PC-3 (cell line): ENCODE measurements around the gene CTSD. TPM values are rescaled to one million over a fixed set of nuclear protein-coding genes. Genes with fewer than 3 reads are reported as not detected.
A peak's percentile ranks its signal among the peaks of the same experiment; 100 is the strongest.

Experiments
- ATAC-seq: fragments of 200-7000 bp; cut with Tn5 transposase; 2 replicates; pipeline ENCODE4 v1.9.1; 2020; ENCODE audit warnings: mild to moderate bottlenecking, moderate library complexity
- BruUV-seq: library from RNA; stranded (reverse); fragments of 400-500 nt; replicated peaks from 2 replicates; lab custom pipeline; 2021; lab: Mats Ljungman, UMichigan
- CTCF ChIA-PET: fragments of 300-600 bp; sonication (Branson Sonifier 250); formaldehyde crosslinking; loops from one replicate; lab custom pipeline; 2022; ENCODE audit warnings: antibody characterized with exemption; lab: Charles Lee
- POLR2A ChIA-PET: fragments of 300-600 bp; sonication (Branson Sonifier 250); formaldehyde crosslinking; loops from one replicate; lab custom pipeline; 2022; ENCODE audit warnings: antibody characterized with exemption; ENCODE audit not compliant: unreplicated experiment; lab: Charles Lee
- DNase-seq: peaks from one replicate; pipeline ENCODE4 v3.0.0-alpha.2; 2015
- H2AFZ ChIP-seq: fragments of 300-600 bp; sonication (generic); 2 replicates; pipeline ENCODE4 v1.6.0; 2016; ENCODE audit warnings: antibody characterized with exemption, low read length
- H3F3A ChIP-seq: fragments of 300-600 bp; sonication (generic); one replicate; pipeline ENCODE4 v1.6.0; 2017; ENCODE audit warnings: antibody characterized with exemption, low read length, control low read depth, mild to moderate bottlenecking; ENCODE audit not compliant: unreplicated experiment
- H3K27ac ChIP-seq: fragments of 300-600 bp; sonication (generic); 2 replicates; pipeline ENCODE4 v1.5.1; 2016; ENCODE audit warnings: mild to moderate bottlenecking, low read length
- H3K27me3 ChIP-seq: fragments of 300-600 bp; sonication (generic); 2 replicates; pipeline ENCODE4 v1.6.1; 2016; ENCODE audit warnings: low read length, mixed read lengths
- H3K36me3 ChIP-seq: fragments of 300-600 bp; sonication (generic); 2 replicates; pipeline ENCODE4 v1.6.1; 2016; ENCODE audit warnings: low read depth, mixed run types, low read length, mixed read lengths
- H3K4me1 ChIP-seq: fragments of 300-600 bp; sonication (generic); 2 replicates; pipeline ENCODE4 v1.5.1; 2016; ENCODE audit warnings: low read length; ENCODE audit not compliant: insufficient read depth
- H3K4me2 ChIP-seq: fragments of 300-600 bp; sonication (generic); 2 replicates; pipeline ENCODE4 v1.6.0; 2016; ENCODE audit warnings: low read length
- H3K4me3 ChIP-seq: fragments of 300-600 bp; sonication (generic); 2 replicates; pipeline ENCODE4 v1.5.1; 2016; ENCODE audit warnings: mild to moderate bottlenecking, low read length, mixed read lengths
- H3K79me2 ChIP-seq: fragments of 300-600 bp; sonication (generic); 2 replicates; pipeline ENCODE4 v1.6.1; 2017; ENCODE audit warnings: low read length, mixed read lengths
- H3K9ac ChIP-seq: fragments of 300-600 bp; sonication (generic); 2 replicates; pipeline ENCODE4 v1.6.0; 2016; ENCODE audit warnings: mild to moderate bottlenecking, low read length
- H3K9me2 ChIP-seq: fragments of 300-600 bp; sonication (generic); replicated peaks from 2 replicates; pipeline ENCODE4 v1.6.1; 2016; ENCODE audit warnings: mixed run types, low read length, mixed read lengths
- H3K9me3 ChIP-seq: fragments of 300-600 bp; sonication (generic); 2 replicates; pipeline ENCODE4 v1.6.1; 2016; ENCODE audit warnings: low read length, mixed read lengths
- H4K20me1 ChIP-seq: fragments of 300-600 bp; sonication (generic); 2 replicates; pipeline ENCODE4 v1.6.1; 2016; ENCODE audit warnings: low read length, mixed read lengths
- CTCF ChIP-seq: fragments of 300-600 bp; sonication (generic); conservative IDR thresholded peaks from 2 replicates; pipeline ENCODE4 v1.5.1; 2017; ENCODE audit warnings: antibody characterized with exemption, low read depth, mild to moderate bottlenecking, low read length
- EZH2 ChIP-seq: fragments of 300-600 bp; sonication (generic); IDR thresholded peaks from one replicate; pipeline ENCODE4 v1.6.1; 2017; ENCODE audit warnings: antibody characterized with exemption, mild to moderate bottlenecking, low read length; ENCODE audit not compliant: unreplicated experiment
- EZH2phosphoT487 ChIP-seq: fragments of 300-600 bp; sonication (generic); IDR thresholded peaks from 2 replicates; pipeline ENCODE4 v1.6.1; 2018; ENCODE audit warnings: mild to moderate bottlenecking, antibody characterized with exemption, low read length, borderline replicate concordance
- intact Hi-C: fragments of 100-400 bp; cut with micrococcal nuclease; formaldehyde crosslinking; loops from 2 replicates; pipeline ENCODE4 v1.9.0; 2023
- total RNA-seq: library from RNA; depleted of rRNA; stranded (reverse); fragments of >200 nt; gene quantifications from 2 replicates; pipeline ENCODE4 v1.2.3, GENCODE V29; 2014

CTSD gene
- total RNA-seq, 1 experiment from 2014 or later: 308 TPM

GRCh38 chr11:1761110-1761856 lies 2.4 kb downstream of the CTSD start:
- BruUV-seq: no TSS peak
- H3K4me2 ChIP-seq: peak overlapping the region; percentile 99; the same call in 1 of the 2 replicates
- peaks cover 27% of the 10 kb centered on the region for H3K4me1 ChIP-seq
- no peak for DNase-seq
- H4K20me1 ChIP-seq: peaks cover 10% of the 10 kb centered on the region; the same call in 1 of the 2 replicates
- H3K9me3 ChIP-seq: no peaks in the 10 kb centered on the region
- ChIA-PET POLR2A (no interaction called here), CTCF (no interaction called here)
- TF ChIP-seq EZH2 (no peak), CTCF (no peak), EZH2phosphoT487 (no peak)
- H3K79me2 ChIP-seq: peaks cover 30% of the 10 kb centered on the region
- H3F3A ChIP-seq: no peaks in the 10 kb centered on the region
- no peak overlapping the region for H2AFZ ChIP-seq
- no peaks in the 10 kb centered on the region for H3K36me3 ChIP-seq
- no peaks in the 10 kb centered on the region for H3K9me2 ChIP-seq
- ATAC-seq: no peak
- H3K9ac ChIP-seq: no peak overlapping the region
- intact Hi-C loops: loop anchor here (5.0 kb wide), 1 partner anchor 71 kb away; the partner anchor contains the start of gene SYT8
- no peak overlapping the region for H3K27ac ChIP-seq
- no peaks in the 10 kb centered on the region for H3K27me3 ChIP-seq
- no peak overlapping the region; the same call in 1 of the 2 replicates for H3K4me3 ChIP-seq

GRCh38 chr11:1760351-1761109 lies 3.2 kb downstream of the CTSD start:
- intact Hi-C loops: loop anchor here (5.0 kb wide), 1 partner anchor 72 kb away; the partner anchor contains the start of gene SYT8
- Histone ChIP-seq H3K9ac (no peak overlapping the region), H4K20me1 (peaks cover 10% of the 10 kb centered on the region; the same call in 1 of the 2 replicates), H3K9me3 (no peaks in the 10 kb centered on the region), H3K4me3 (no peak overlapping the region), H3K27me3 (no peaks in the 10 kb centered on the region), H3K36me3 (no peaks in the 10 kb centered on the region), H3F3A (no peaks in the 10 kb centered on the region), H3K4me2 (no peak overlapping the region), H3K4me1 (peaks cover 27% of the 10 kb centered on the region), H2AFZ (no peak overlapping the region), H3K27ac (no peak overlapping the region), H3K9me2 (no peaks in the 10 kb centered on the region), H3K79me2 (peaks cover 30% of the 10 kb centered on the region)
- ChIA-PET CTCF (no interaction called here), POLR2A (no interaction called here)
- no peak for TF ChIP-seq EZH2phosphoT487
- TF ChIP-seq EZH2: no peak
- no peak for TF ChIP-seq CTCF
- no TSS peak for BruUV-seq
- no peak for ATAC-seq
- DNase-seq: peak; percentile 3
